GM19023 (cell line): ENCODE measurements around the gene PALLD.
"Not testable (repeated sequence)": the region's sequence is repeated elsewhere in the genome, so short reads cannot be mapped to it uniquely, and the experiment has no call there.

Experiments used
- ATAC-seq: cut with Tn5 transposase; IDR thresholded peaks from one replicate; pipeline ENCODE4 v1.9.1; 2021; ENCODE audit warnings: mild to moderate bottlenecking, moderate library complexity; ENCODE audit not compliant: unreplicated experiment

The PALLD gene

DNA sequence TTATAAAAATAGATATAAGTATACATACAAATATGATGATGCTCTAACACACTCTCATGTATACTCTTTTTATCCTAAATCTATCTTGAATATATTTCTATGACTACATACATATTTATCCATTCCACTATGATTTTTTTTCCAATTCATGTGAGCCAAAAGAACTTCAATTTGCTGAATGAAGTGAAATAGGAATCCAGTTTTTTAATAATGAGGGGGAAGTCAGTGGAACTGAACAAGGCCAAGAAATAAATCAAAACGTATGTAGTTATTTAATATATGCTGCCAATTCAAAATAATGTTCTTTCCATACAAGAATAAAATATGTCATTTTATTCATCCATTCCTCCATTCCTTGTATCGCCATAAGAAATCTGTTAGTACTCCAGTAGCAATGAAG lies 6.1 kb upstream of the PALLD start:
- no peak for ATAC-seq

DNA sequence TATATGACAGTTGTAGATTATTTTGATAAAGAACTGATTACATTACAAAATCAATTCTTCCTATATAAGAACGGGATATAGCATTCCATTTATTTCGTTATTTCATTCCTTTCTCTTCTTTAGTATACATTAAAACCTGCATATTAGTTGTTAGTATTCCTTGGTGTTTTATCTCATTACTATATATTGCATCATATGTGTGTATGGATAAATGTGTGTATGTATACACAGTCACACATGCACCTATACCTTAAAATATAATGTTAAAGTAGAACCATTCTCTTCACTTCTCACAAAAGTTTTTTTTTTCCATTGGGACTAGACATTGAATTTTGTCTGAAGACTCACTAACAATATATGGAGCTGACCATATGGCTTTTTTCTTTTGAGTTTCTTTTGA lies 5.3 kb upstream of the PALLD start:
- ATAC-seq, result no peak

DNA sequence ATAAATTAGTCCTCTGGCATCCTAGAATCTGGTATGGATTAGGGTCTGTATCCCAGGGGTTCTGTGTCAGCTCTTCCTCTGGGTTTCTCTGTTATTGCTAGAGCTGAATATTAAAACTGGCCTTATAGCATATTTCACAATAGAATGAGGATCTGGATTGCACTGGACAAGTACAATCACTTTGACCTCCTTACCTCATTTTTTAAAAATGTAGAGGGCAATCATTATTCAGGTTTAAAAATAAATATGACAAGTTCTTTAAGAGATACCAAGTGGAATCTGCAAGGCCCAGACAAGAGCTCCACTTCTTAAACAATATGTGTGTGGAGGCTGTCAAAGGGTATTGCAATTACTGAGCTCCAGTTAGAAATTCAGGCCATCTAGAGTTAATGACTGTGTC lies 1.4 kb downstream of the PALLD start:
- no peak for ATAC-seq

- no peak for ATAC-seq
Measured at GRCh38 chr4:168499241-168499640, 2.4 kb downstream of the PALLD start.

DNA sequence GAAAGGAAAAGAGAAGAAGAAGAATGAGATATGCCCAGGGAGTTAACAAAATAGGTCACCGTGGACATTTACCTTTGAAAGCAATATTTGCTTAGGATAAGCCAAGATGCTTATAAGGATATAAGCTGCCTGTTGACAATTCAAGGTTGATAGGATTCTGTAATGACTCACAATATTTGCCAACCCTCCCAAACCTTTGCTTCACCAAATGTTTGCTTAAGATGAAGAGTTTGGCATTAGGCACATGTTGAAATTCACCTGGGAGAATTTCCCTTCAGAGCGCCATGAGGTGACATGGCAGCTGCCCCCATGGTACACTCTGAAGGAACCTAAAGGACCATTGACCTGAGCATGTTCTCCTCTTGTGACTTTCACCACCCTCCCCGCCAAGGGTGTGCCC lies 4.6 kb downstream of the PALLD start:
- ATAC-seq, result no peak

DNA sequence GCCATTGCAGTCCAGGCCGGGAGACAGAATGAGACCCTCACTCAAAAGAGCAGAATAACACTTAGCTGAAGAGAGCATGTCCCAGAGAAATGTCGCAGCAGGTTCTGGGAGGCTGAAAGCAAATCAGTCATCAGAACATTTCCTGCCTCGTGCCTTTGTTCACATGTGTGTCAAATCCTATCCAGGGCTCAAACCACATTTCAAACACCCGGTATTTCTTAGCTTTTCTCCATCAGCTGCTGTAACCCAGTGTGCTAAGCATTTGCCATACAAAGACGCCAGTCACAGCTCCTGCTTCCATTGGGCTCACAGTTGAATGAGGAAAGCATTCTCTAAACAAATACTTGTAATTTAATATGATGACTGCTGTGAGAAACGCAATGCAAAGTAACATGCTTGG lies 6.0 kb downstream of the PALLD start:
- no peak for ATAC-seq

DNA sequence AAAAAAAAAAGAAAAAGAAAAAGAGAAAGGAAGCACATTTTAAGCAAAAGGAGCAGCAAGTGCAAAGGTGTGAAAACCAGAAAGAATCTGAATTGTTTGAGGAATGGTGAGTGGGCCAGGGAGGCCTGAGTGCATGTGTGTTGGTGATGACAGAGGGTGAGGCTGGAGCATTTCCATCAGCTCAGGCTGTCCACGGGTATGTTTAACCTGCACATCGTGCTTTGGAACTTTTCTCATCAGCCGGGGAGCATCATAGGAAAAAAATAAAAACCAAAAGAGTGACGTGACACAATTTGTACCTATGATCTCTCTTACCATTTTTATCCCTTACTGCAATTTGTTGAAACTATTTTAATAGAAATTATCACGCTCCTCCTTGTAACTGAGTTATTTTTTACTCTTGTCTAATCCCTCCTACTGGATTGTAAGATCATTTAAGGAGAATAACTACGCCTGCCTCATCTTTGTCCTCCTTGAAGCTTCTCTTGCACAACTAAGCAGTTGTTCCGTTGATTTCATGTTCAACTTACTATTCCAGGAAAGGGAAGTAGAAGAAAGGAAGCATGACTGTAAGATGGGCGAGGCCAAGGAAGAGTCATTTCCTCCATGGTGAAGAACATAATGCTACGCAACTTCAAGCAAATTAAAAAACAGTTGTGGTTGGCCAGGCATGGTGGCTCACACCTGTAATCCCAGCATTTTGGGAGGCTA lies 7.0 kb downstream of the PALLD start:
- no peak for ATAC-seq

DNA sequence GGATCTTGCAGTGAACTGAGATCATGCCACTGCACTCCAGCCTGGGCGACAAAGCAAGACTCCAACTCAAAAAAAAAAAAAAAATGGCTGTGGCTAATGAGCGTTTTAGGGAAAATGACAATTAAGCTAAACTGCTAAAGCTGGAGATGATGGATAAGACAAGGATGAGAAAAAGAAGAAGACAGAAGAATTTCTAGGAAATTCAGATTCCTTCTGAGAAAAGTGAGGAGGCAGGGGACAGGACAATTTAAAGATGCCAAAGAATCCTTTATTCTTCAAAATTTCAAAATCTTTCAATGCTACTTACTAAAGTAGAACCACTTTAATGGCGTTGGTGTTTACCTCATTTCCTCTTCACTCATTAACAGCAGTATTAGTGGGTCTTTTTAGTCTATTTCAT lies 7.7 kb downstream of the PALLD start:
- ATAC-seq, result no peak

DNA sequence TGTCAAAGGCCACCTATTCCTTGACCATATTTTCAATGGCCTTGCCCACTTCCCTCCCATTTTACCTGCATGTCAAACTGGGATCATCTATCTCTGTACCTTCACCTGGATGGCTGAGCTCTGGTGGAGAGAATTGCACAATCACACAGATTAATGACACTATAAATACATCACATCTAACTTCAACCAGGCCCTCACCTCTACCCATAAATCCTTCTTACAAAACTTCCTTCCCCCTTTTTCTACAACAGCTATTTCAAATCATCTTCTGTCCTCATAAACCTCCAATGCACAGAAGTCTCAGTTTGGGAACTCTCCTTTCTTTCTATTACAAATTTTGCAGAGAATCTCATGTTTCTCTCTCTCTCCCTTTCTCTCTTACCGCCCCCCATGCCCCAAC lies 9.2 kb downstream of the PALLD start:
- ATAC-seq, result no peak

- no peak for ATAC-seq
Measured at GRCh38 chr4:168507178-168507815, 10.4 kb downstream of the PALLD start.

GRCh38 chr4:168508683-168509082 lies 11.8 kb downstream of the PALLD start:
- ATAC-seq, result no peak

DNA sequence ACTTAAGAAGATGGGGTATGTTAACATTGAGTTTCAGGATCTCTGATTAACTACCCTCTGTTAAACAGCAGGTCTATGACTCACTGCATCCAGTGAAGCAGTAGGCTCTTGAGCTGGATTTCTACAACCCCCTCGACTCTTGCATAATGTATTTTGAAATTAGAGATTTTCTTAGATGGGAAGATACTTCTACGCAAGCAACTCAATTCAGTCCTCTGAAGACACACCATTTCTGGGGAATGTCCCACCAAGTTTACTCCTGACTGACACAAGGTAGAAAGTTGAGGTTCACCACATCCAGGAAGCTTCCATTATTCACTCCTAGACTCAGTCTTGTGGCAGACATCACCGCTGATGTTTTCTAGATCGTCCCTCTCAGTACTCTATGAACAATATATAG lies 12.9 kb downstream of the PALLD start:
- no peak for ATAC-seq

- no peak for ATAC-seq
Measured at GRCh38 chr4:168511780-168512489, 15.1 kb downstream of the PALLD start.

DNA sequence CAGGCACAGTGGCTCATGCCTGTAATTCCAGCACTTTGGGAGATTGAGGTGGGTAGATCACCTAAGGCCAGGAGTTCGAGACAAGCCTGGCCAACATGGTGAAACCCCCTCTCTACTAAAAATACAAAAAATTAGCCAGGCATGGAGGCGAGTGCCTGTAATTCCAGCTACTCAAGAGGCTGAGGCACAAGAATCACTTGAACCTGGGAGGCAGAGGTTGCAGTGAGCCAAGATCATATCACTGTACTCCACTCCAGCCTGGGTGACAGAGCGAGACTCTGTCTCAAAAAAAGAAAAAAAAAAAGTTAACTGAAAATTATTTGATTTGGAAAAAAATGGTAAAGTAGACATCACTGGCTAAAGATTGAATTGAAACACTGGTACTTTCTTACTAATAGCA lies 17.0 kb downstream of the PALLD start:
- ATAC-seq, result not testable (repeated sequence)

DNA sequence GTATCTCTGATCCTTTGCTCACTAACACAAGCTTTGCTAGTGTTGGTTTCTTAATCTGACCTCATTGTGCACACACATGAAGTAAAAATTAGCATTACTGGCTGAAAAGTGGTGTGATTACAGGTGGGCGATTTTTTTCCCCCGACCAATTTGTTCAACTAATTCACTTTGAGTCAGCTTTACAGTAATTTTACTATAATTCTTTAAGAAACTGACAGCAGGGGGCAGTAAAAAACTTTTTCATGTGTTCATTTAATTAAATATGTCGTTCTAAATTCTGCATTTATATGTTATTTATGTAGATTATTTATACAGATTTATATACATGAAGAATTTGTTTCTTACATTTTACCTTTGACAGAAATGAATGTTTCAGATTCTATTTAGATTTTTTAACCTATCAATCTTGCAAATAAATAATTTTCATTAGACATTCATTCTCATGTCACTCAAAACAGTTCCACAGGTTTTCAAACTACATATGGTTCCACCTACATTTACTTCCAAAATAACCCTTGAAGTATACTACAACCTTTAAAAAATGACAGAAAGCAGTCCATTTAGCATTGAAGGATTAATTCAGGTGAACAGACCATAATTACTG lies 17.5 kb downstream of the PALLD start:
- no peak for ATAC-seq

DNA sequence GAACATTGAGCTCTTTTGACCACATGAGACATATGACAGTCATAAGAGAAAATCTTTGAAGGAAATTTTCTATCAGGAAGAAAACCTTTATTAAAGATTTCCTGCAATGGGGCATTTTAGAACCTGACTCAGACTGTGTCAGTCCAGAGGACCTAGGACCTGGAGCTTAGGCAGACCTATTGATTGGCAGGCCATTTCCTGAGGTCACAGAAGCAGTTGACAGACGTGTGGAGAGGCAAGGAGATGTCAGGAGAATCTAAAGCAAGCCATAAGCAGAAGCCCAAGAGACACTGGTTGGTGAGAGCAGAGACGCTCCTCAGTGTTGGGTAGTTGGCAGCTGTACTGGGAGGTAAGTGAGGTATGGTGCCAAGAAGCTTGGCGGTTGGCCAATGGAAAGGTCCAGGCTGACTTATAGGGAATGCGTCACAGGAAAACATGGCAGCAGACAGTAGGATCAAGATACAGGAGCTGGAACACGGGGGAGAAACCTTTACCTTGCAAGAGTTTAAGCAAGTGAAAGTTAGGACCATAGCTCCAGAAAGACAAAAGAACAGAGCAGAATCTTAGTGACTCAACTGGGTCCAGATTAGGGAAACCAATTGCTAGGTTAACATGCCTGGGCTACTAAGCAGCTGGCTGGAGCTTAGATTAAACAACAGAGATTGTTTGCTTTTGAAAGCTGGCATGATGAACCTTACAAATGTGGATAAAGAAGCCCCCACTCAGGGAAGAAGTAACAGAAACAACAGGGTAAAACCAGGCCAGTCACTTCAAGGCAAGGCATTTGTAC lies 18.6 kb downstream of the PALLD start:
- no peak for ATAC-seq

- ATAC-seq, result no peak
Measured at GRCh38 chr4:168516841-168517240, 20.0 kb downstream of the PALLD start.

- ATAC-seq, result no peak
Measured at GRCh38 chr4:168519576-168519975, 22.7 kb downstream of the PALLD start.

GRCh38 chr4:168521721-168522120 lies 24.9 kb downstream of the PALLD start:
- ATAC-seq, result no peak

GRCh38 chr4:168522356-168522755 lies 25.5 kb downstream of the PALLD start:
- no peak for ATAC-seq
